Neural cell (in vitro differentiated cells): ENCODE results near the gene NUTM1.
"Not testable (repeated sequence)": the region's sequence is repeated elsewhere in the genome, so short reads cannot be mapped to it uniquely, and the experiment has no call there.

Experiments used
- EP300 ChIP-seq: fragments of 450-650 bp; conservative IDR thresholded peaks from 2 replicates; pipeline ENCODE4 v1.6.1; 2014; ENCODE audit warnings: antibody characterized with exemption, mild to moderate bottlenecking, moderate library complexity; ENCODE audit not compliant: poor library complexity, severe bottlenecking
- EZH2 ChIP-seq: fragments of 200-600, 300-800 bp; shearing (Covaris generic), sonication (generic); IDR thresholded peaks from 2 replicates; pipeline ENCODE4 v1.6.1; 2014; ENCODE audit warnings: antibody characterized with exemption, low read length, borderline replicate concordance, mild to moderate bottlenecking; ENCODE audit not compliant: insufficient read depth, poor library complexity, severe bottlenecking
- POLR2AphosphoS5 ChIP-seq: IDR thresholded peaks from 2 replicates; pipeline ENCODE4 v1.6.1; 2012
- RAD21 ChIP-seq: fragments of 450-650 bp; conservative IDR thresholded peaks from 2 replicates; pipeline ENCODE4 v1.6.1; 2014; ENCODE audit warnings: antibody characterized with exemption, mild to moderate bottlenecking, moderate library complexity
- SMC3 ChIP-seq: fragments of 450-650 bp; conservative IDR thresholded peaks from 2 replicates; pipeline ENCODE4 v1.6.1; 2014; ENCODE audit warnings: antibody characterized with exemption, mild to moderate bottlenecking, moderate library complexity; ENCODE audit not compliant: poor library complexity
- TAF1 ChIP-seq: IDR thresholded peaks from 2 replicates; pipeline ENCODE4 v1.6.1; 2012; ENCODE audit warnings: low read depth
- TF ChIP-seq, protein P1 (sequence below): fragments of 450-650 bp; IDR thresholded peaks from 2 replicates; pipeline ENCODE4 v1.5.1; 2014; ENCODE audit warnings: antibody characterized with exemption, mild to moderate bottlenecking, moderate library complexity; ENCODE audit not compliant: poor library complexity, severe bottlenecking
- TF ChIP-seq, protein P2 (sequence below): IDR thresholded peaks from 2 replicates; pipeline ENCODE4 v1.6.1; 2012; ENCODE audit warnings: borderline replicate concordance

DNA sequence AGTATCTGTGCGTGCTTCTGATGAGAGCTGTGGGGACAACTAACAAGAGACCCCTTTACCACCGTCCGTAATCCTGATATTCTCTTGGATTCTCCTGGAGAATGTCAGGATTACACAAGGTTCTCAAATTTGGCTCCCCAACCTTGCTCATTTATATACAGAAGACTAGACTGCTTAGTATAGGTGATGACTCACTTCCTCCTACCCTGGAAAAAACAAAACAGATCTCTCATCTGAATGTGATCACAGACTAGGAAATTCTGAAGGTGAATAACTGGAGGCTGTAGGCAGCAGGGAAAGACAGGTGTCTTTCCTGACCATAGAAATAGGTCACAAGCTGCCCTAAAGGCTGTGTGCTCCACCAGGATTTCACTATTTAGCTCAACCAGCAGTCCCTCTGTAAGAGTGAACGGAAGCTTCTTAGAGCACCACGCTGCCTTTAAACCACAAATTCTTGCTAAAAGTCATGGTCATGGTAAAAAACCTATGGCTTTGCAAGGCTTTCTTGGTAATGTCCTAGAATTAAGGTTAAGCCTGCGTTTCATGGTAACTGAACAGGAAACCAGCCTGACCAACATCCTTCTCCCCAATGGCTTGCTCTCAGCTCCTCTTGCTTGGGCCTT is 54.6 kb downstream of the NUTM1 start:
- TF ChIP-seq, protein P1, sequence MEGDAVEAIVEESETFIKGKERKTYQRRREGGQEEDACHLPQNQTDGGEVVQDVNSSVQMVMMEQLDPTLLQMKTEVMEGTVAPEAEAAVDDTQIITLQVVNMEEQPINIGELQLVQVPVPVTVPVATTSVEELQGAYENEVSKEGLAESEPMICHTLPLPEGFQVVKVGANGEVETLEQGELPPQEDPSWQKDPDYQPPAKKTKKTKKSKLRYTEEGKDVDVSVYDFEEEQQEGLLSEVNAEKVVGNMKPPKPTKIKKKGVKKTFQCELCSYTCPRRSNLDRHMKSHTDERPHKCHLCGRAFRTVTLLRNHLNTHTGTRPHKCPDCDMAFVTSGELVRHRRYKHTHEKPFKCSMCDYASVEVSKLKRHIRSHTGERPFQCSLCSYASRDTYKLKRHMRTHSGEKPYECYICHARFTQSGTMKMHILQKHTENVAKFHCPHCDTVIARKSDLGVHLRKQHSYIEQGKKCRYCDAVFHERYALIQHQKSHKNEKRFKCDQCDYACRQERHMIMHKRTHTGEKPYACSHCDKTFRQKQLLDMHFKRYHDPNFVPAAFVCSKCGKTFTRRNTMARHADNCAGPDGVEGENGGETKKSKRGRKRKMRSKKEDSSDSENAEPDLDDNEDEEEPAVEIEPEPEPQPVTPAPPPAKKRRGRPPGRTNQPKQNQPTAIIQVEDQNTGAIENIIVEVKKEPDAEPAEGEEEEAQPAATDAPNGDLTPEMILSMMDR, result not testable (repeated sequence)
- TF ChIP-seq EZH2, POLR2AphosphoS5, RAD21, SMC3, TAF1, EP300: not testable (repeated sequence)
- TF ChIP-seq, protein P2, sequence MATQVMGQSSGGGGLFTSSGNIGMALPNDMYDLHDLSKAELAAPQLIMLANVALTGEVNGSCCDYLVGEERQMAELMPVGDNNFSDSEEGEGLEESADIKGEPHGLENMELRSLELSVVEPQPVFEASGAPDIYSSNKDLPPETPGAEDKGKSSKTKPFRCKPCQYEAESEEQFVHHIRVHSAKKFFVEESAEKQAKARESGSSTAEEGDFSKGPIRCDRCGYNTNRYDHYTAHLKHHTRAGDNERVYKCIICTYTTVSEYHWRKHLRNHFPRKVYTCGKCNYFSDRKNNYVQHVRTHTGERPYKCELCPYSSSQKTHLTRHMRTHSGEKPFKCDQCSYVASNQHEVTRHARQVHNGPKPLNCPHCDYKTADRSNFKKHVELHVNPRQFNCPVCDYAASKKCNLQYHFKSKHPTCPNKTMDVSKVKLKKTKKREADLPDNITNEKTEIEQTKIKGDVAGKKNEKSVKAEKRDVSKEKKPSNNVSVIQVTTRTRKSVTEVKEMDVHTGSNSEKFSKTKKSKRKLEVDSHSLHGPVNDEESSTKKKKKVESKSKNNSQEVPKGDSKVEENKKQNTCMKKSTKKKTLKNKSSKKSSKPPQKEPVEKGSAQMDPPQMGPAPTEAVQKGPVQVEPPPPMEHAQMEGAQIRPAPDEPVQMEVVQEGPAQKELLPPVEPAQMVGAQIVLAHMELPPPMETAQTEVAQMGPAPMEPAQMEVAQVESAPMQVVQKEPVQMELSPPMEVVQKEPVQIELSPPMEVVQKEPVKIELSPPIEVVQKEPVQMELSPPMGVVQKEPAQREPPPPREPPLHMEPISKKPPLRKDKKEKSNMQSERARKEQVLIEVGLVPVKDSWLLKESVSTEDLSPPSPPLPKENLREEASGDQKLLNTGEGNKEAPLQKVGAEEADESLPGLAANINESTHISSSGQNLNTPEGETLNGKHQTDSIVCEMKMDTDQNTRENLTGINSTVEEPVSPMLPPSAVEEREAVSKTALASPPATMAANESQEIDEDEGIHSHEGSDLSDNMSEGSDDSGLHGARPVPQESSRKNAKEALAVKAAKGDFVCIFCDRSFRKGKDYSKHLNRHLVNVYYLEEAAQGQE, result not testable (repeated sequence)
